Dedifferentiated amniotic fluid mesenchymal stem cell (primary cell): ENCODE results near the gene CARD16.
"Not testable (repeated sequence)": the region's sequence is repeated elsewhere in the genome, so short reads cannot be mapped to it uniquely, and the experiment has no call there.

Experiments used
- DNase-seq: peaks from one replicate; pipeline ENCODE4 v3.0.0-alpha.2; 2016; ENCODE audit errors: extremely low spot score

Gene CARD16

GRCh38 chr11:105044557-105045524, at the start of gene CARD16:
Gene CARD16 (minus strand): TSS chr11:105045335. CDS start chr11:105045297, 38 bp downstream.
- DNase-seq, result not testable (repeated sequence)

GRCh38 chr11:105092256-105093239, 47.4 kb upstream of the CARD16 start:
- no peak for DNase-seq

- DNase-seq, result no peak
These were observed 36.4 kb upstream of the CARD16 start for GRCh38 chr11:105081412-105082150.

- DNase-seq, result not testable (repeated sequence)
These were observed 35.2 kb upstream of the CARD16 start for GRCh38 chr11:105080171-105080906.

- no peak for DNase-seq
These were observed 33.1 kb upstream of the CARD16 start for GRCh38 chr11:105078283-105078682.

- DNase-seq, result not testable (repeated sequence)
These were observed 32.1 kb upstream of the CARD16 start for GRCh38 chr11:105077141-105077790.

GRCh38 chr11:105074166-105074530, 29.0 kb upstream of the CARD16 start:
- DNase-seq, result no peak

- no peak for DNase-seq
These were observed 28.5 kb upstream of the CARD16 start for GRCh38 chr11:105073456-105074165.

- DNase-seq, result not testable (repeated sequence)
These were observed 26.9 kb upstream of the CARD16 start for GRCh38 chr11:105072080-105072479.

- no peak for DNase-seq
These were observed 26.1 kb upstream of the CARD16 start for GRCh38 chr11:105071089-105071732.

- DNase-seq, result no peak
These were observed 25.2 kb upstream of the CARD16 start for GRCh38 chr11:105070306-105070705.

GRCh38 chr11:105069749-105070148, 24.6 kb upstream of the CARD16 start:
- not testable (repeated sequence) for DNase-seq

GRCh38 chr11:105063245-105063941, 18.3 kb upstream of the CARD16 start:
- not testable (repeated sequence) for DNase-seq

- no peak for DNase-seq
These were observed 12.3 kb upstream of the CARD16 start for GRCh38 chr11:105057432-105057831.

GRCh38 chr11:105056446-105056845, 11.3 kb upstream of the CARD16 start:
- DNase-seq, result no peak

- DNase-seq, result no peak
These were observed 9.8 kb upstream of the CARD16 start for GRCh38 chr11:105054723-105055493.

GRCh38 chr11:105052487-105052886, 7.4 kb upstream of the CARD16 start:
- DNase-seq, result no peak

GRCh38 chr11:105051559-105051958, 6.4 kb upstream of the CARD16 start:
- no peak for DNase-seq
